Measurements from ENCODE around the gene UBAC1.
"Not testable (repeated sequence)": the region's sequence is repeated elsewhere in the genome, so short reads cannot be mapped to it uniquely, and the experiment has no call there.

UBAC1 gene

DNA sequence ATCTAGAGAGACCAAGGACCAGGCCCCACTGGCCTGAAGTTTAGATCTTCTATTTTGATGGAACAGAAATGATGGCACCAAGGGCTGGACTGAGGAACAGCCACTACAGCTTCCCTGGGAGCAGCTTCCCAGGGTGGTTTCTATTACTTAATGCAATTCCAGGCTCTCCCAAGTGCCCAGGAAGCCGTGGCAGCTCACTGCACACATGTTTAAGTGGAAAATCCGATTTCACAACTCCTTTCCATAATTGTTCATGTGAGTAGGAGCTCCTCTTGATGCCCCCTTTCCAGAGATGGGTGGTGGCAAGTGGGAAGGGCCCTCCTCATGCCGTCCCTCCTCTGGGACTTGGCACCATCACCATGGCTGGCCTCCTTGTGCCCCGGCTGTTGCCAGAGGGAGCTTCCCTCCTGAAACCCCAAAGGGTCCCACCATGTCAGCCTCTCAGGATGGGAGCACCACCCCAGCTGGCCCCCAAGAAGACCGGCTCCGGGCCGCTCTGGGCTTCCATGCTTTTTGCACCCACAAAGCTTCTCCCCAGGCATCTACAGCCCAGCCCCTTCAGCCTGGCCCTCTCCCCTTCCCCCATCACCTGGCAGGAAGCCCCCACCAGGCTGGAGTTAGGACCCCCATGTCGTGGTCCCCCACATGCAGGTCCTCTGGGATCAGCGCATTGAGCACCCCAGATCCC lies 9.1 kb upstream of the UBAC1 start:
- Histone ChIP-seq H3K4me2 (no peak overlapping the region), H3K9ac (no peak overlapping the region), H2AFZ (ENCODE audit: low read depth) (no peak overlapping the region), H3K36me3 (ENCODE audit: insufficient read depth) (no peaks in the 10 kb centered on the region), H3K27me3 (ENCODE audit: insufficient read depth, low read depth) (peaks cover 62% of the 10 kb centered on the region), H3K4me3 (IDR thresholded peaks at IDR 0.05; ENCODE audit: insufficient read depth, low read depth, low read length) (no peak overlapping the region), H3K79me2 (ENCODE audit: insufficient read depth, low read depth) (no peaks in the 10 kb centered on the region), H3K27ac (no peak overlapping the region), H4K20me1 (ENCODE audit: insufficient read depth) (no peaks in the 10 kb centered on the region), H3K4me1 (ENCODE audit: low read depth, poor library complexity, severe bottlenecking) (peaks cover 10% of the 10 kb centered on the region)
- TF ChIP-seq, protein P1, sequence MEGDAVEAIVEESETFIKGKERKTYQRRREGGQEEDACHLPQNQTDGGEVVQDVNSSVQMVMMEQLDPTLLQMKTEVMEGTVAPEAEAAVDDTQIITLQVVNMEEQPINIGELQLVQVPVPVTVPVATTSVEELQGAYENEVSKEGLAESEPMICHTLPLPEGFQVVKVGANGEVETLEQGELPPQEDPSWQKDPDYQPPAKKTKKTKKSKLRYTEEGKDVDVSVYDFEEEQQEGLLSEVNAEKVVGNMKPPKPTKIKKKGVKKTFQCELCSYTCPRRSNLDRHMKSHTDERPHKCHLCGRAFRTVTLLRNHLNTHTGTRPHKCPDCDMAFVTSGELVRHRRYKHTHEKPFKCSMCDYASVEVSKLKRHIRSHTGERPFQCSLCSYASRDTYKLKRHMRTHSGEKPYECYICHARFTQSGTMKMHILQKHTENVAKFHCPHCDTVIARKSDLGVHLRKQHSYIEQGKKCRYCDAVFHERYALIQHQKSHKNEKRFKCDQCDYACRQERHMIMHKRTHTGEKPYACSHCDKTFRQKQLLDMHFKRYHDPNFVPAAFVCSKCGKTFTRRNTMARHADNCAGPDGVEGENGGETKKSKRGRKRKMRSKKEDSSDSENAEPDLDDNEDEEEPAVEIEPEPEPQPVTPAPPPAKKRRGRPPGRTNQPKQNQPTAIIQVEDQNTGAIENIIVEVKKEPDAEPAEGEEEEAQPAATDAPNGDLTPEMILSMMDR (conservative IDR thresholded peaks at IDR 0.05; ENCODE audit: low read depth, low read length): no peak

DNA sequence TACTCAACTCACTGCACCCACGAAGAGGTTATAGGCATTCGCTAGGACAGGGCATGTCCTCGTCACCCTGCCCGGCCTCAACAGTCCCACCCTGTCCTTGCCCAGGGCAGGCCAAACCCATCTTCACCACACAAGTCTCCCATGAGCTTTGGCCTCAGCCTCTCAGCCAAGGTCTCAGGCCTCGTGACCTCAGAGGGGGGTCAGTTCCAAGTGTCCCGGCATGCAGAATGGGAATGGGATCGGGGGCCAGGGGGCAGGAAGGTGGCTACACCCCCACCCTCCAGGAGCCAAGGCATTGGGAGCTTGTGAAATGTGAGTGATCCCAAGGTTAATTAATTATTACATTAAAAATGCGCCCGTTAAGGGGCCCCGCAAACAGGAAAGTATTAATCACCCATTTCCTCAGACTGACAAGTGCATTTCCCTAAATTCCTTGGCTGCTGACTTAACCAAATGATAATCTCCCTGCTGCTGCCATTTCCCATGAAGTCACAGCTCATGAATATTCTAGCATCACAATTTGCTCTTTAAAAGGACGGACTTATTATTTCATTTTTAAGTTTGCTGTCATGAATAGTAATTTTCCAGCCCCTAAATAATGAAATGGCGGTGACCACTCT lies 8.0 kb upstream of the UBAC1 start:
- Histone ChIP-seq H3K4me3 (IDR thresholded peaks at IDR 0.05; ENCODE audit: insufficient read depth, low read depth, low read length) (no peak overlapping the region), H3K27ac (no peak overlapping the region), H3K79me2 (ENCODE audit: insufficient read depth, low read depth) (no peaks in the 10 kb centered on the region), H3K27me3 (ENCODE audit: insufficient read depth, low read depth) (peaks cover 55% of the 10 kb centered on the region), H4K20me1 (ENCODE audit: insufficient read depth) (no peaks in the 10 kb centered on the region), H3K9ac (no peak overlapping the region), H3K4me2 (no peak overlapping the region), H3K4me1 (ENCODE audit: low read depth, poor library complexity, severe bottlenecking) (peaks cover 10% of the 10 kb centered on the region), H3K36me3 (ENCODE audit: insufficient read depth) (no peaks in the 10 kb centered on the region), H2AFZ (ENCODE audit: low read depth) (no peak overlapping the region)
- TF ChIP-seq, protein P1 (conservative IDR thresholded peaks at IDR 0.05; ENCODE audit: low read depth, low read length): no peak

DNA sequence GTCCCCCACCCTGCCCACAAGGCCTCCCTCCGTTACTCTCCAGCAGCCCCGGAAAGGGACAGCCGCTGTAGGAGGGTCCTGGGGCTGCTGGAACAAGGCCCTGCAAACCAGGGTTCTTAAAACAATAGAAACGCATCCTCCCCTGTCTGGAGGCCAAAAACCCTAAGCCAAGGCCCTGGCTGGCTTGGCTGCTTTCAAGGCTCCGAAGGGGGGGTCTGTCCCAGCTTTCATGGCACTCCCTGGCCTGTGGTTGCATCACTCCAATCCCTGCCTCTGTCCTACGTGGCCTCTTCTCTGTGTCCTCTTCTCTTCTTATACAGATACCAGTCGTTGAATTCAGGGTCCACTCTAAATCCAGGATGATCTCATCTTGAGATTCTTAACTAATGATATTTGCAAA lies 7.4 kb upstream of the UBAC1 start:
- H3K36me3 ChIP-seq (ENCODE audit: insufficient read depth): no peaks in the 10 kb centered on the region
- no peaks in the 10 kb centered on the region for H4K20me1 ChIP-seq (ENCODE audit: insufficient read depth)
- no peaks in the 10 kb centered on the region for H3K79me2 ChIP-seq (ENCODE audit: insufficient read depth, low read depth)
- H3K27me3 ChIP-seq (ENCODE audit: insufficient read depth, low read depth): peaks cover 52% of the 10 kb centered on the region
- H3K4me3 ChIP-seq (IDR thresholded peaks at IDR 0.05; ENCODE audit: insufficient read depth, low read depth, low read length): no peak overlapping the region
- H3K4me2 ChIP-seq: no peak overlapping the region
- no peak overlapping the region for H3K27ac ChIP-seq
- H3K4me1 ChIP-seq (ENCODE audit: low read depth, poor library complexity, severe bottlenecking): peaks cover 10% of the 10 kb centered on the region
- no peak overlapping the region for H3K9ac ChIP-seq
- TF ChIP-seq, protein P1 (conservative IDR thresholded peaks at IDR 0.05; ENCODE audit: low read depth, low read length): no peak
- no peak overlapping the region for H2AFZ ChIP-seq (ENCODE audit: low read depth)

DNA sequence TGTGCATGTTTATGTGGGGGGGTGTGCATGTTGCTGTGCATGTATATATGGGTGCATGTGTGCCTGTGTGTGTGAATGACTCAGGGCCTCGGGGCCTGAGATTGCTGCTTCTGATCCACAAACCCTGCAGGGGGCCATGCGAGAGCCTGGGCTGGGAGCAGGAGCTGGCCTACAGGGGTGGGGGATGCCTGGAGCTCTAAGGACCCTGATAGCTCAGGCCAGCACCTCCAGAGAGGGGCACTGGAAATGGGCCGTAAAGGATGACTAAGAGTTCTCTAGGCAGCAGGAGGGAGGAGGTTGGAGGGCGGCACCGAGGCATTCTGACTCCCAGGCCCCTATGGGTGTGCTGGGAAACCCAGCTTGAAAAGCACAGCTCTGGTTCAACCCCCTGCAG lies 6.9 kb upstream of the UBAC1 start:
- H3K9ac ChIP-seq: no peak overlapping the region
- no peaks in the 10 kb centered on the region for H3K36me3 ChIP-seq (ENCODE audit: insufficient read depth)
- H3K4me1 ChIP-seq (ENCODE audit: low read depth, poor library complexity, severe bottlenecking): peaks cover 10% of the 10 kb centered on the region
- H3K27ac ChIP-seq: no peak overlapping the region
- TF ChIP-seq, protein P1 (conservative IDR thresholded peaks at IDR 0.05; ENCODE audit: low read depth, low read length): no peak
- H3K4me3 ChIP-seq (IDR thresholded peaks at IDR 0.05; ENCODE audit: insufficient read depth, low read depth, low read length): no peak overlapping the region
- H4K20me1 ChIP-seq (ENCODE audit: insufficient read depth): no peaks in the 10 kb centered on the region
- no peaks in the 10 kb centered on the region for H3K79me2 ChIP-seq (ENCODE audit: insufficient read depth, low read depth)
- peaks cover 49% of the 10 kb centered on the region for H3K27me3 ChIP-seq (ENCODE audit: insufficient read depth, low read depth)
- no peak overlapping the region for H2AFZ ChIP-seq (ENCODE audit: low read depth)
- no peak overlapping the region for H3K4me2 ChIP-seq

DNA sequence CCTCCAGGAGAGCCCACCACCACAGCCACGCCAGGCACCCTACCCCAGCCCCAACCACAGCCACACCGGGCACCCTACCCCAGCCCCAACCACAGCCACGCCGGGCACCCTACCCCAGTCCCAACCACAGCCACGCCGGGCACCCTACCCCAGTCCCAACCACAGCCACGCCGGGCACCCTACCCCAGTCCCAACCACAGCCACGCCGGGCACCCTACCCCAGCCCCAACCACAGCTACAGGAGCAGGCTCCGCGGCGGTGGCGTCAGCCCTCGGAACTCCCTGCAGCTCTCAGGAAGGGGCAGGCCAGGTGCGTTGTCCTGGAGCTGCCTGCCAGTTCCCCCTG lies 5.7 kb upstream of the UBAC1 start:
- H4K20me1 ChIP-seq (ENCODE audit: insufficient read depth); H3K4me3 ChIP-seq (IDR thresholded peaks at IDR 0.05; ENCODE audit: insufficient read depth, low read depth, low read length); H2AFZ ChIP-seq (ENCODE audit: low read depth); H3K27ac ChIP-seq; H3K79me2 ChIP-seq (ENCODE audit: insufficient read depth, low read depth); H3K36me3 ChIP-seq (ENCODE audit: insufficient read depth); H3K9ac ChIP-seq: not testable (repeated sequence)
- Histone ChIP-seq H3K4me1 (ENCODE audit: low read depth, poor library complexity, severe bottlenecking) (peaks cover 12% of the 10 kb centered on the region), H3K27me3 (ENCODE audit: insufficient read depth, low read depth) (peaks cover 57% of the 10 kb centered on the region), H3K4me2 (0 out of 2 replicates have a peak overlapping the region, but pooled peaks have one; percentile 21)

All from KMS-11 (cell line).